DOHH2 (cell line): ENCODE results near the gene HOXA13.

Experiments
- H3F3A ChIP-seq: fragments of 200-600 bp; sonication (generic), shearing (Covaris generic); 2 replicates; pipeline ENCODE4 v1.6.0; 2016; ENCODE audit warnings: antibody characterized with exemption, mild to moderate bottlenecking; ENCODE audit not compliant: control insufficient read depth, insufficient read depth
- H3K27ac ChIP-seq: fragments of 200-600 bp; sonication (generic); 2 replicates; pipeline ENCODE4 v1.5.1; 2014; ENCODE audit warnings: low read depth, mild to moderate bottlenecking, low read length, moderate library complexity
- H3K27me3 ChIP-seq: fragments of 200-600 bp; sonication (generic); 2 replicates; pipeline ENCODE4 v1.6.1; 2014; ENCODE audit warnings: mild to moderate bottlenecking, low read length, mixed read lengths; ENCODE audit not compliant: control insufficient read depth
- H3K36me3 ChIP-seq: fragments of 200-600 bp; sonication (generic); 2 replicates; pipeline ENCODE4 v1.6.1; 2014; ENCODE audit warnings: mild to moderate bottlenecking, low read length, moderate library complexity, mixed read lengths; ENCODE audit not compliant: control insufficient read depth
- H3K4me1 ChIP-seq: fragments of 200-600 bp; sonication (generic); 2 replicates; pipeline ENCODE4 v1.6.1; 2014; ENCODE audit warnings: mild to moderate bottlenecking, low read length, mixed read lengths; ENCODE audit not compliant: control insufficient read depth
- H3K4me2 ChIP-seq: fragments of 200-600 bp; sonication (generic); 2 replicates; pipeline ENCODE4 v1.6.0; 2014; ENCODE audit warnings: mild to moderate bottlenecking, low read length, moderate library complexity
- H3K4me3 ChIP-seq: fragments of 200-600 bp; sonication (generic); 2 replicates; pipeline ENCODE4 v1.5.1; 2014; ENCODE audit warnings: mild to moderate bottlenecking, low read length, mixed read lengths
- H3K79me2 ChIP-seq: fragments of 200-600 bp; sonication (generic); 2 replicates; pipeline ENCODE4 v1.6.1; 2014; ENCODE audit warnings: mild to moderate bottlenecking, low read length, mixed read lengths; ENCODE audit not compliant: control insufficient read depth
- H3K9me2 ChIP-seq: fragments of 200-600 bp; sonication (generic); replicated peaks from 2 replicates; pipeline ENCODE4 v1.6.1; 2014; ENCODE audit warnings: mild to moderate bottlenecking, low read length, mixed read lengths; ENCODE audit not compliant: control insufficient read depth
- H3K9me3 ChIP-seq: fragments of 200-600 bp; sonication (generic); 2 replicates; pipeline ENCODE4 v1.6.1; 2014; ENCODE audit warnings: antibody characterized with exemption, low read length, mixed read lengths; ENCODE audit not compliant: control insufficient read depth, insufficient read depth
- H4K20me1 ChIP-seq: fragments of 200-600 bp; sonication (generic); 2 replicates; pipeline ENCODE4 v1.6.0; 2014; ENCODE audit warnings: low read depth, mild to moderate bottlenecking, antibody characterized with exemption, low read length, moderate library complexity; ENCODE audit not compliant: control insufficient read depth, insufficient read depth
- CTCF ChIP-seq: fragments of 200-600 bp; sonication (generic); IDR thresholded peaks from one replicate; pipeline ENCODE4 v1.5.1; 2014; ENCODE audit warnings: antibody characterized with exemption, mild to moderate bottlenecking, low read depth, low read length; ENCODE audit not compliant: poor library complexity, severe bottlenecking
- EZH2phosphoT487 ChIP-seq: fragments of 200-600 bp; sonication (generic); IDR thresholded peaks from 2 replicates; pipeline ENCODE4 v1.6.1; 2017; ENCODE audit warnings: borderline replicate concordance, mild to moderate bottlenecking, antibody characterized with exemption, low read length, moderate library complexity, mixed read lengths

The HOXA13 gene

GRCh38 chr7:27198871-27199801, 755 bp downstream of the HOXA13 start:
- H3K27ac ChIP-seq = no peak overlapping the region

GRCh38 chr7:27198138-27198841, 1.6 kb downstream of the HOXA13 start:
- peaks cover 86% of the 10 kb centered on the region for H3K27me3 ChIP-seq
- no peaks in the 10 kb centered on the region for H3K79me2 ChIP-seq
- H3K9me3 ChIP-seq = no peaks in the 10 kb centered on the region
- no peak overlapping the region for H3K27ac ChIP-seq
- peaks cover 18% of the 10 kb centered on the region for H3K4me1 ChIP-seq
- H3K4me2 ChIP-seq = no peak overlapping the region
- no peak overlapping the region for H3K4me3 ChIP-seq
- no peaks in the 10 kb centered on the region for H3K9me2 ChIP-seq
- H3K36me3 ChIP-seq = no peaks in the 10 kb centered on the region
- TF ChIP-seq EZH2phosphoT487 (no peak), CTCF (no peak)
- H4K20me1 ChIP-seq = peaks cover 4% of the 10 kb centered on the region; the same call in 1 of the 2 replicates
- peaks cover 2% of the 10 kb centered on the region; the same call in 1 of the 2 replicates for H3F3A ChIP-seq

More at GRCh38 chr7:27198871-27199801, 755 bp downstream of the HOXA13 start:
- peaks cover 18% of the 10 kb centered on the region for H3K4me1 ChIP-seq
- TF ChIP-seq CTCF (no peak), EZH2phosphoT487 (no peak)
- H3K79me2 ChIP-seq = no peaks in the 10 kb centered on the region
- peaks cover 86% of the 10 kb centered on the region for H3K27me3 ChIP-seq
- peaks cover 4% of the 10 kb centered on the region; the same call in 1 of the 2 replicates for H4K20me1 ChIP-seq
- H3K4me2 ChIP-seq = 0 out of 2 replicates have a peak overlapping the region, but pooled peaks have one; percentile 21
- H3K9me2 ChIP-seq = no peaks in the 10 kb centered on the region
- H3K9me3 ChIP-seq = no peaks in the 10 kb centered on the region
- no peaks in the 10 kb centered on the region for H3K36me3 ChIP-seq
- no peak overlapping the region for H3K4me3 ChIP-seq
- H3F3A ChIP-seq = peaks cover 2% of the 10 kb centered on the region; the same call in 1 of the 2 replicates

- H3K9me2 ChIP-seq = no peaks in the 10 kb centered on the region
- H3K4me2 ChIP-seq = no peak overlapping the region
- no peak overlapping the region for H3K4me3 ChIP-seq
- peaks cover 2% of the 10 kb centered on the region; the same call in 1 of the 2 replicates for H3F3A ChIP-seq
- H3K36me3 ChIP-seq = no peaks in the 10 kb centered on the region
- H3K27ac ChIP-seq = no peak overlapping the region
- TF ChIP-seq CTCF = no peak
- TF ChIP-seq EZH2phosphoT487 = 0 out of 2 replicates have a peak, but pooled peaks have one; percentile 67
- no peaks in the 10 kb centered on the region for H3K79me2 ChIP-seq
- peaks cover 7% of the 10 kb centered on the region; the same call in 1 of the 2 replicates for H4K20me1 ChIP-seq
- peaks cover 86% of the 10 kb centered on the region for H3K27me3 ChIP-seq
- peaks cover 18% of the 10 kb centered on the region for H3K4me1 ChIP-seq
- H3K9me3 ChIP-seq = no peaks in the 10 kb centered on the region
Measured at GRCh38 chr7:27197137-27198042, 2.5 kb downstream of the HOXA13 start.
